Smooth muscle cell (in vitro differentiated cells): ENCODE measurements around the gene OR2T2. TPM values are rescaled to one million over a fixed set of nuclear protein-coding genes. Genes with fewer than 3 reads are reported as not detected.
"Not testable (repeated sequence)": the region's sequence is repeated elsewhere in the genome, so short reads cannot be mapped to it uniquely, and the experiment has no call there.

ENCODE experiments used
- DNase-seq: peaks from one replicate; lab custom pipeline; 2025; ENCODE audit not compliant: unreplicated experiment; lab: John Stamatoyannopoulos, UW
- H2AFZ ChIP-seq: fragments of 200-600 bp; sonication (generic); 2 replicates; pipeline ENCODE4 v1.6.0; 2016; ENCODE audit warnings: antibody characterized with exemption, low read depth, mild to moderate bottlenecking
- H3F3A ChIP-seq: fragments of 200-600 bp; sonication (generic); 2 replicates; pipeline ENCODE4 v1.6.0; 2017; ENCODE audit warnings: antibody characterized with exemption, low read depth
- H3K27ac ChIP-seq: fragments of 200-600 bp; sonication (generic); 2 replicates; pipeline ENCODE4 v1.5.1; 2016; ENCODE audit warnings: low read depth, mild to moderate bottlenecking
- H3K27me3 ChIP-seq: fragments of 200-600 bp; sonication (generic); 2 replicates; pipeline ENCODE4 v1.6.1; 2016; ENCODE audit warnings: low read depth, mild to moderate bottlenecking
- H3K36me3 ChIP-seq: fragments of 200-600 bp; sonication (generic); 2 replicates; pipeline ENCODE4 v1.5.1; 2016; ENCODE audit warnings: low read depth
- H3K4me1 ChIP-seq: fragments of 200-600 bp; sonication (generic); 2 replicates; pipeline ENCODE4 v1.5.1; 2016; ENCODE audit warnings: low read depth
- H3K4me2 ChIP-seq: fragments of 200-600 bp; sonication (generic); 2 replicates; pipeline ENCODE4 v1.6.0; 2016; ENCODE audit warnings: mild to moderate bottlenecking
- H3K4me3 ChIP-seq: fragments of 200-600 bp; sonication (generic); 2 replicates; pipeline ENCODE4 v1.5.1; 2016; ENCODE audit warnings: mild to moderate bottlenecking
- H3K79me2 ChIP-seq: fragments of 200-600 bp; sonication (generic); 2 replicates; pipeline ENCODE4 v1.6.0; 2016; ENCODE audit warnings: low read depth, mild to moderate bottlenecking
- H3K9ac ChIP-seq: fragments of 200-600 bp; sonication (generic); 2 replicates; pipeline ENCODE4 v1.6.0; 2016; ENCODE audit warnings: low read depth
- H3K9me3 ChIP-seq: fragments of 200-600 bp; sonication (generic); replicated peaks from 2 replicates; pipeline ENCODE4 v1.5.1; 2016; ENCODE audit warnings: low read depth
- H4K20me1 ChIP-seq: fragments of 200-600 bp; sonication (generic); 2 replicates; pipeline ENCODE4 v1.6.0; 2016; ENCODE audit warnings: low read depth
- WGBS: methylation state at CpG from one replicate; pipeline ENCODE4 v1.1.7; 2016; ENCODE audit warnings: low lambda C conversion rate; 5-methylcytosine and 5-hydroxymethylcytosine counted together
- polyA plus RNA-seq: library from polyadenylated mRNA; unstranded; fragments of >200 nt; fragmentation: Nextera tagmentation; extraction: Ambion mirVana; gene quantifications from 2 replicates; pipeline ENCODE4 v1.2.1, GENCODE V29; 2016
- total RNA-seq: library from RNA; depleted of rRNA; stranded (reverse); fragments of >200 nt; gene quantifications from 2 replicates; pipeline ENCODE4 v1.2.3, GENCODE V29; 2014
- TF ChIP-seq, protein P1 (sequence below): fragments of 200-600 bp; sonication (generic); IDR thresholded peaks from 2 replicates; pipeline ENCODE4 v1.5.1; 2017; ENCODE audit warnings: borderline replicate concordance, mild to moderate bottlenecking, antibody characterized with exemption; ENCODE audit not compliant: insufficient read depth, poor library complexity, severe bottlenecking

OR2T2 gene
- total and polyA plus RNA-seq, 2 experiments from 2014 or later = not detected

DNA sequence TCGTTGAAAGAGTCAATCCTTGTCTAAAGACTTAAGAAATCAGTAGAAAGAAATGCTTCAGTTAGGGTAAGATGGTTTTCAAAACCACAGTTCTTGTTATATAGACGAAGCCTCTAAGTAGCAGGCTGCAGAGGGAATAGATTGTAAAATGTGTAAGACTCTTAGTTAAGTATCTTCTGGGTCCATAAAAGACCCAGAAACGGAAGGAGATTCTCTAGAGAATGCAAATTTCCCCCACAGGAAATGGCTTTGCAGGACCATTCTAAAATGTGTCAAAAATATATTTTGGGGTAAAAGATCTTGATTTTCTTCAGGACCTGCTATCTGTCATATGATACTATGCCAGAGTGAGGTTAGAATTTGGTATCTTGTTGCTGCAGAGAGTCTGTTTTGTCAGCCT lies 29.2 kb upstream of the OR2T2 start:
- Histone ChIP-seq H3K27me3 (no peaks in the 10 kb centered on the region), H3F3A (no peaks in the 10 kb centered on the region), H3K9me3 (peaks cover 11% of the 10 kb centered on the region), H3K4me1 (no peaks in the 10 kb centered on the region), H3K4me2 (no peak overlapping the region), H3K9ac (no peak overlapping the region), H3K4me3 (no peak overlapping the region), H2AFZ (no peak overlapping the region), H4K20me1 (no peaks in the 10 kb centered on the region), H3K79me2 (no peaks in the 10 kb centered on the region), H3K36me3 (no peaks in the 10 kb centered on the region), H3K27ac (no peak overlapping the region)
- 32% methylated on average over 3 of the region's 3 CpGs for WGBS
- TF ChIP-seq, protein P1, sequence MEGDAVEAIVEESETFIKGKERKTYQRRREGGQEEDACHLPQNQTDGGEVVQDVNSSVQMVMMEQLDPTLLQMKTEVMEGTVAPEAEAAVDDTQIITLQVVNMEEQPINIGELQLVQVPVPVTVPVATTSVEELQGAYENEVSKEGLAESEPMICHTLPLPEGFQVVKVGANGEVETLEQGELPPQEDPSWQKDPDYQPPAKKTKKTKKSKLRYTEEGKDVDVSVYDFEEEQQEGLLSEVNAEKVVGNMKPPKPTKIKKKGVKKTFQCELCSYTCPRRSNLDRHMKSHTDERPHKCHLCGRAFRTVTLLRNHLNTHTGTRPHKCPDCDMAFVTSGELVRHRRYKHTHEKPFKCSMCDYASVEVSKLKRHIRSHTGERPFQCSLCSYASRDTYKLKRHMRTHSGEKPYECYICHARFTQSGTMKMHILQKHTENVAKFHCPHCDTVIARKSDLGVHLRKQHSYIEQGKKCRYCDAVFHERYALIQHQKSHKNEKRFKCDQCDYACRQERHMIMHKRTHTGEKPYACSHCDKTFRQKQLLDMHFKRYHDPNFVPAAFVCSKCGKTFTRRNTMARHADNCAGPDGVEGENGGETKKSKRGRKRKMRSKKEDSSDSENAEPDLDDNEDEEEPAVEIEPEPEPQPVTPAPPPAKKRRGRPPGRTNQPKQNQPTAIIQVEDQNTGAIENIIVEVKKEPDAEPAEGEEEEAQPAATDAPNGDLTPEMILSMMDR = no peak
- no peak for DNase-seq

DNA sequence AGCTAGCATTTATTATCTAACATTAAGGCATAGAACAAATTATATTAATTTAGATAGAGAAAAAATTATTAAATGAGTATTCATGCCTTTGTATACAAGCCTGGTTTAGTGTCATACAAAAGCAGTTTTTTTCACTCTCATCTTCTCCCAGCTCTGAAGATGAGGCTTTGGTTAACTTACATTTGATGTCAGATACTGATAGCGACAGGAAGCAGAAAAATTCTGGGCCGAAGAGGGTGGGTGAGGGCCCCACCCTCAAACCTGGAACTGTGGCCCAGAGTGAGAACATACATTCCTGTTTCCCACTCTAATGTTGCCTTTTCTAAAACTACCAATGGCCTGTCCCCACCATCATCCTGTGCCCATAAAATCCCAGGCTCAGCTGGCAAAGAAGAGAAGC lies 27.6 kb upstream of the OR2T2 start:
- H3K36me3 ChIP-seq = no peaks in the 10 kb centered on the region
- WGBS = 53% methylated on average over 2 of the region's 2 CpGs
- H4K20me1 ChIP-seq = no peaks in the 10 kb centered on the region
- no peak for DNase-seq
- H3K4me3 ChIP-seq = no peak overlapping the region
- no peak overlapping the region for H2AFZ ChIP-seq
- no peaks in the 10 kb centered on the region for H3F3A ChIP-seq
- no peaks in the 10 kb centered on the region for H3K4me1 ChIP-seq
- no peaks in the 10 kb centered on the region for H3K27me3 ChIP-seq
- H3K9me3 ChIP-seq = peaks cover 7% of the 10 kb centered on the region
- TF ChIP-seq, protein P1 = no peak
- H3K9ac ChIP-seq = no peak overlapping the region
- H3K27ac ChIP-seq = no peak overlapping the region
- no peaks in the 10 kb centered on the region for H3K79me2 ChIP-seq
- H3K4me2 ChIP-seq = no peak overlapping the region

DNA sequence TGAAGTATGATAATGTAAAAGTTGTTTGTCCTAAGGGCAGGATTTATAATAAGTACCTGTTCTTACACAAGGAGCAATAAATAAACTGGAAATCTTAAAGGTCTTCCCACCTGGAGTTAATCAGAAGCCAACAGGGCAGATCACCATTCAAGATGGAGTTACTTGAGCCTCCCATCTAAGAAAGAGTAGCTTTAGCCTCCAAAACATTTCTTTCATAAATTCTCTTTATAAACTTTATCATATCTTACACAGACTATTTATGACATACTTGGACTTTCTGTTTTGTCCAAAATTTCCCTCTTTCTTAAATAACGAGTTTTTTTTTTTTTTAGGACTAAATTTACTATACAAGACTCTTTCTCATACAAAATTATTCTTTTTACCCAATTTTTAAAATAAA lies 24.1 kb upstream of the OR2T2 start:
- Histone ChIP-seq H4K20me1 (no peaks in the 10 kb centered on the region), H3K36me3 (no peaks in the 10 kb centered on the region), H3F3A (no peaks in the 10 kb centered on the region), H3K79me2 (no peaks in the 10 kb centered on the region), H3K4me3 (no peak overlapping the region), H3K9ac (no peak overlapping the region), H3K4me1 (no peaks in the 10 kb centered on the region), H3K9me3 (peaks cover 7% of the 10 kb centered on the region), H2AFZ (no peak overlapping the region), H3K27ac (no peak overlapping the region), H3K27me3 (no peaks in the 10 kb centered on the region), H3K4me2 (no peak overlapping the region)
- 10% methylated on average over 1 of the region's 1 CpG for WGBS
- DNase-seq = no peak
- TF ChIP-seq, protein P1 = no peak

DNA sequence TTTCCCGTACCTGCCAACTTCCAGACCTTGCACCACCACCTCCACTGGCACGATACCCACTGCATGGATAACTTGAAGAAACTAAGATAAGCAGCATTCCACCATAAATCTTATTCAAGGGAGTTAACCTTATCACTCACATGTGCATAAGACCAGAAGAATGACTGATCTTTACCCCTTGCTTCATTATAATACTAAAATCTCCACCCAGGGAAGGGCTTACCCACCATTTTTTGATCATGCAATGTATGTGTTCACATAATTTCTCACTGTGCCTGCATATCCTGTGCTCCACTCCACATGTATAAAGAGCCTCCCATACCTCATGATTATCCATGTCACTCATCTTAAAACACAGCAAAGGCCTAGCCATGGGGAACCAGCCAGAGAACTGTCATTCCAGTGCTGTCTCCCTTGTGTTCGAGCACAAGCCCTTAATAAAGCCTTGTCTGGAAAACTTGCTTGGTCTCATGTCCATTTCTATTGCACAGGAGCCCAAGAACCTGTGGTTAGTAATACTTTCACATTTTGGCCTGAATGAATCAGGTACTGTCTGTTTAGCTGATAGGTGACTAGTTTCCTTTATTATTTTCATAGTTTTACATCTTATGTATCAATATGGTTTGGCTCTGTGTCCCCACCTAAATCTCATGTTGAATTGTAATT lies 17.8 kb upstream of the OR2T2 start:
- H3K4me1 ChIP-seq, H3K4me2 ChIP-seq, H3K27me3 ChIP-seq, H4K20me1 ChIP-seq, H3K36me3 ChIP-seq, H3K4me3 ChIP-seq, H3F3A ChIP-seq, H2AFZ ChIP-seq, DNase-seq, H3K9me3 ChIP-seq, H3K9ac ChIP-seq, H3K27ac ChIP-seq, H3K79me2 ChIP-seq: not testable (repeated sequence)
- 57% methylated on average over 3 of the region's 3 CpGs for WGBS

DNA sequence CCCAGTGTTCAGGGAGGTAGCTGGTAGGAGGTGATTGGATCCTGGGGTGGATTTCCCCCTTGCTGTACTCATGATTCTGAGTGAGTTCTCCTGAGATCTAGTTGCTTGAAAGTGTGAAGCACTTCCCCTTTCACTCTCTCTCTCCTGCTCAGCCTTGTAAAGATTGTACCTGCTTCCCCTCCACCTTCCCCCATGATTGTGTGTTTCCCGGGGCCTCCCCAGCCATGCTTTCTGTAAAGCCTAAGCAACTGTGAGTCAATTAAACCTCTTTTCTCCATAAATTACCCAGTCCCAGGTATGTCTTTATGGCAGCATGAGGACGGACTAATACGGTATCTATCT lies 17.3 kb upstream of the OR2T2 start:
- not testable (repeated sequence) for H3K4me3 ChIP-seq
- 73% methylated on average over 3 of the region's 3 CpGs for WGBS

DNA sequence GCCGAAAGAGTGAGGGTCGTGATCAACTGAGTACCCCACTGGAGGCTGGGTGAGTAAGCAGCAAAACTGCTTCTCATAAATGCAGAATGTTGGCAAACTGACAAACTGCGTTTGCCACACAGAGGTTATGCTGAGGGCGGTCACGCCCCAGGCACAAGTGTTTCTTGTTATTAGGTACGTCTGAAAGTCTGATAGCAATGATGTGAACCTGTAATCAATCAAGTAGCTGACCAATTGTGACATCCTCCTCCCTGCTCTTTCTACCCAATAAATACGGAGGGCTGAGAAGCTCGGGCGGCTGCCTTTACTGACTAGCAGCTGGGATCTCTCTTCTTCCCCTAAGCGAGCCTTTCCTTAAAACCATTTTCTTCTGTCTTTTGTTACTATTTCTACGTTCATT lies 13.8 kb upstream of the OR2T2 start:
- H3K27ac ChIP-seq, H3K79me2 ChIP-seq, H3K9ac ChIP-seq, H4K20me1 ChIP-seq, H3K9me3 ChIP-seq, H3K27me3 ChIP-seq, H3K4me3 ChIP-seq, H2AFZ ChIP-seq, H3K4me1 ChIP-seq, H3F3A ChIP-seq, H3K4me2 ChIP-seq, H3K36me3 ChIP-seq, DNase-seq: not testable (repeated sequence)
- 57% methylated on average over 11 of the region's 11 CpGs for WGBS

More for the DNA sequence above, 17.3 kb upstream of the OR2T2 start:
- not testable (repeated sequence) for H2AFZ ChIP-seq, H3K36me3 ChIP-seq, H3K9ac ChIP-seq, DNase-seq, H3F3A ChIP-seq, H3K27me3 ChIP-seq, H3K27ac ChIP-seq, H3K4me1 ChIP-seq, H4K20me1 ChIP-seq, H3K4me2 ChIP-seq, H3K79me2 ChIP-seq, H3K9me3 ChIP-seq
